DMS 273 (cell line): ENCODE measurements around the gene IRX2.

Experiments used
- DNase-seq: peaks from one replicate; lab custom pipeline; 2025; ENCODE audit not compliant: unreplicated experiment; lab: John Stamatoyannopoulos, UW

The IRX2 gene

GRCh38 chr5:2751592-2752021, at the start of gene IRX2:
Gene IRX2, minus strand, starts transcription at chr5:2751677. Its CDS starts 264 bp downstream, at chr5:2751413.
- DNase-seq = peak; percentile 74

- DNase-seq = no peak
Observed at GRCh38 chr5:2800035-2800434, 48.6 kb upstream of the IRX2 start.

- DNase-seq = no peak
Observed at GRCh38 chr5:2797981-2798380, 46.5 kb upstream of the IRX2 start.

- DNase-seq = no peak
Observed at GRCh38 chr5:2797160-2797559, 45.7 kb upstream of the IRX2 start.

GRCh38 chr5:2783223-2783622, 31.7 kb upstream of the IRX2 start:
- DNase-seq = no peak

- DNase-seq = no peak
Observed at GRCh38 chr5:2782658-2783057, 31.2 kb upstream of the IRX2 start.

- DNase-seq = no peak
Observed at GRCh38 chr5:2780421-2781171, 29.1 kb upstream of the IRX2 start.

GRCh38 chr5:2779459-2779858, 28.0 kb upstream of the IRX2 start:
- no peak for DNase-seq

GRCh38 chr5:2776337-2777302, 25.1 kb upstream of the IRX2 start:
- no peak for DNase-seq

GRCh38 chr5:2773327-2773726, 21.9 kb upstream of the IRX2 start:
- no peak for DNase-seq

GRCh38 chr5:2767089-2767488, 15.6 kb upstream of the IRX2 start:
- no peak for DNase-seq

- no peak for DNase-seq
Observed at GRCh38 chr5:2764581-2764980, 13.1 kb upstream of the IRX2 start.

- DNase-seq = no peak
Observed at GRCh38 chr5:2763533-2763794, 12.0 kb upstream of the IRX2 start.

- DNase-seq = no peak
Observed at GRCh38 chr5:2762744-2763532, 11.5 kb upstream of the IRX2 start.

GRCh38 chr5:2761921-2762488, 10.5 kb upstream of the IRX2 start:
- no peak for DNase-seq

- DNase-seq = no peak
Observed at GRCh38 chr5:2759696-2760461, 8.4 kb upstream of the IRX2 start.

- DNase-seq = no peak
Observed at GRCh38 chr5:2759091-2759490, 7.6 kb upstream of the IRX2 start.

- DNase-seq = no peak
Observed at GRCh38 chr5:2758632-2759031, 7.2 kb upstream of the IRX2 start.

- no peak for DNase-seq
Observed at GRCh38 chr5:2757563-2758351, 6.3 kb upstream of the IRX2 start.
